Heart right ventricle (tissue), 16 donors: ENCODE measurements around the gene CATSPERD. TPM values are rescaled to one million over a fixed set of nuclear protein-coding genes. Genes with fewer than 3 reads are reported as not detected.
"Not testable (repeated sequence)": the region's sequence is repeated elsewhere in the genome, so short reads cannot be mapped to it uniquely, and the experiment has no call there.

Experiments used
- ATAC-seq, 8 donors: fragments of 200-7000 bp; cut with Tn5 transposase; one replicate each; pipeline ENCODE4 v1.9.1; 2020; ENCODE audit warnings: mild to moderate bottlenecking in 8 of 8, moderate library complexity in 8 of 8, moderate number of reproducible peaks in 1 of 8
- DNase-seq, 2 donors: peaks; one replicate each; pipeline ENCODE4 v3.0.0-alpha.2; 2020
- H3K27ac ChIP-seq, 10 donors: fragments of 200-600 bp; sonication (generic) in 2 of 10; one replicate each; pipeline versions ENCODE4 v1.5.0 to v1.8.0; 2020 to 2022; ENCODE audit warnings: mild to moderate bottlenecking in 3 of 10
- H3K27me3 ChIP-seq, 7 donors: fragments of 200-600 bp; one replicate each; pipeline ENCODE4 v1.8.0; 2021 to 2022; ENCODE audit warnings: mild to moderate bottlenecking in 2 of 7
- H3K36me3 ChIP-seq, 9 donors: fragments of 200-600 bp; sonication (generic) in 1 of 9; one replicate each; pipeline versions ENCODE4 v1.5.0 to v1.8.0; 2020 to 2022; ENCODE audit warnings: mild to moderate bottlenecking in 2 of 9
- H3K4me1 ChIP-seq, 9 donors: fragments of 200-600 bp; sonication (generic) in 1 of 9; one replicate each; pipeline versions ENCODE4 v1.5.0 to v1.8.0; 2020 to 2022; ENCODE audit warnings: mild to moderate bottlenecking in 4 of 9
- H3K4me3 ChIP-seq, 10 donors: fragments of 200-600 bp; sonication (generic) in 2 of 10; one replicate each; pipeline versions ENCODE4 v1.5.0 to v1.8.0; 2020 to 2022; ENCODE audit warnings: mild to moderate bottlenecking in 7 of 10, moderate library complexity in 2 of 10
- H3K9me3 ChIP-seq, 11 donors: fragments of 200-600 bp in 10 of 11; sonication (generic) in 2 of 11; one replicate each; pipeline versions ENCODE4 v1.5.0 to v1.8.0; 2013 to 2022; ENCODE audit warnings: mild to moderate bottlenecking in 2 of 11, control low read depth in 1 of 11, moderate library complexity in 1 of 11
- WGBS, 2 donors: extraction: QIAGEN DNeasy Blood & Tissue Kit; methylation state at CpG; one replicate each; pipeline ENCODE4 v1.1.7; 2013; ENCODE audit warnings: inconsistent platforms in 1 of 2; 5-methylcytosine and 5-hydroxymethylcytosine counted together
- intact Hi-C, 10 donors: fragments of 100-400 bp; cut with DNase I; formaldehyde crosslinking; loops; one replicate each; pipeline versions ENCODE4 v1.11.1 to v1.14.2; 2022
- polyA plus RNA-seq, 2 donors: library from polyadenylated mRNA; stranded (reverse); fragments of 200-250 nt; gene quantifications; one replicate each; pipeline ENCODE4 v1.2.3, GENCODE V29; 2013
- total RNA-seq, 10 donors: library from RNA; stranded (reverse); fragmentation: NEBNext Ultra II Directional in 3 of 10; extraction: Animal tissue kit (Norgen Biotek cat#: 25700) in 3 of 10; gene quantifications; one replicate each; pipeline versions ENCODE4 v1.2.1 to v1.2.4, GENCODE V29; 2021 to 2023
- TF ChIP-seq, protein P1 (sequence below), 9 donors: fragments of 200-600 bp; sonication (generic) in 2 of 9; IDR thresholded peaks; one replicate each; pipeline versions ENCODE4 v1.5.0 to v1.8.0; 2021 to 2022; ENCODE audit warnings: antibody characterized with exemption in 9 of 9, mild to moderate bottlenecking in 5 of 9, moderate library complexity in 1 of 9
- donor health status: Arrhythmogenic right ventricular cardiomyopathy.
- donor health status: ischemic (EF 13 %, LVEDD 7.1; RV severe dilation, severe dysfunction).
- donor health status: healthy with polysubstance abuse.
- donor health status: DM: no; HTN: yes; CAD: no.
- donor health status: DM: no; HTN: no; CAD: no.
- donor health status: ischemic (EF 25% LVEDD 6.9; RV normal size, moderate dysfunction).
- donor health status: ischemic (EF 25% LVEDD 5.7; RV mildly dilated, moderate dysfunction).
- donor health status: healthy.
- donor health status: DM: yes; HTN: yes; CAD: no.
- donor health status: Ischemic cardiomyopathy.
- donor health status: ischemic (EF 35%, LVEDD 5.7; RV mildly dilated, moderate dysfunction).
- donor health status: nonischemic (EF 11% LVEDD 7.7; RV severe dilation, severe dysfunction).
- donor health status: DM: yes; HTN: yes; CAD: no.
- donor health status: PGD.
- donor health status: ischemic (EF 29% LVEDD 5.4; RV normal size, mild dysfunction).
- donor health status: nonischemic (EF 23%, LVEDD 6.1; RV moderate dilation, normal function).

The CATSPERD gene
- total and polyA plus RNA-seq, 12 donors, result not detected

DNA sequence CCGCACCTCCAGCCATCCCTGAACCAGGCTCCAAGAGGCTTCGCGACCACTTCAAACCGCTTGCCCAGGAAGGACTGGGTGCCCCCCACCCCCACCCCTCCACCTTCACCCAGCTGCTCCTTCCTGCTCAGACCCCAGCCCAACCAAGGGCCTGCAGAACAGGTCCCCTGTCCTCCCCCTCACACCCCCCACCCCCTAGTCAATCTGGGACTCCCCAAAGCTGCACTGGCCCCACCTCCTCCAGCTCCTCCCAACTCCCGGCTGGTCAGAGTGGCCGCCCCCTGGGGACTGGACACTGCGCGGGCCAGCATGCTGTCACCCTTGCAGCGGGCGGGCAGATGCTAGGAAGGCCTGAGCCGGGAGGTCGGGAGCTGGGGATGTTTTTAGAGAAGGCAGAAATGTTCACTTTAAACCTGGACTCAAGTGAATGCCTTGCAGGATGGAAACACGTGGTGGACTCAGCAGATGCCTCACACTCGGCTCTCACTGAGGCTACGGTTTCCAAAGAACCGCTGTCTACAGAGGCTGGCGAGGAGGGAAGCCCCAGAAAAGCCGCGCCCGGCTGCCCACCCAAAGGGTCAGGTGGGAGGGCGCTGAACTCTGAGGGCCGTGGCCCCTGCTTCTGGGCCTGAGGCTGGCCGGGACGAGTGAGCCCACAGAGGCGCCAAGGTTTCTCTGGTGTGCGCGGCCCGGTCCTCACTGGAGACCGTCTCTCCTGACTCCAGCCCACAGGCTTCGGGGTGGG lies 22.4 kb upstream of the CATSPERD start:
- H3K36me3 ChIP-seq, result peaks cover 7 to 86% (median 56%) of the 10 kb centered on the region in 9 donors
- H3K4me3 ChIP-seq, result no peak overlapping the region
- no peaks in the 10 kb centered on the region for H3K9me3 ChIP-seq
- peaks cover 0 to 6% (median 2%) of the 10 kb centered on the region in 9 donors for H3K4me1 ChIP-seq
- TF ChIP-seq, protein P1, sequence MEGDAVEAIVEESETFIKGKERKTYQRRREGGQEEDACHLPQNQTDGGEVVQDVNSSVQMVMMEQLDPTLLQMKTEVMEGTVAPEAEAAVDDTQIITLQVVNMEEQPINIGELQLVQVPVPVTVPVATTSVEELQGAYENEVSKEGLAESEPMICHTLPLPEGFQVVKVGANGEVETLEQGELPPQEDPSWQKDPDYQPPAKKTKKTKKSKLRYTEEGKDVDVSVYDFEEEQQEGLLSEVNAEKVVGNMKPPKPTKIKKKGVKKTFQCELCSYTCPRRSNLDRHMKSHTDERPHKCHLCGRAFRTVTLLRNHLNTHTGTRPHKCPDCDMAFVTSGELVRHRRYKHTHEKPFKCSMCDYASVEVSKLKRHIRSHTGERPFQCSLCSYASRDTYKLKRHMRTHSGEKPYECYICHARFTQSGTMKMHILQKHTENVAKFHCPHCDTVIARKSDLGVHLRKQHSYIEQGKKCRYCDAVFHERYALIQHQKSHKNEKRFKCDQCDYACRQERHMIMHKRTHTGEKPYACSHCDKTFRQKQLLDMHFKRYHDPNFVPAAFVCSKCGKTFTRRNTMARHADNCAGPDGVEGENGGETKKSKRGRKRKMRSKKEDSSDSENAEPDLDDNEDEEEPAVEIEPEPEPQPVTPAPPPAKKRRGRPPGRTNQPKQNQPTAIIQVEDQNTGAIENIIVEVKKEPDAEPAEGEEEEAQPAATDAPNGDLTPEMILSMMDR (IDR thresholded peaks at IDR 0.05), result no peak
- H3K27me3 ChIP-seq, result no peaks in the 10 kb centered on the region
- 79 to 82% methylated on average over 28 to 30 of the region's 30 CpGs for whole genome bisulfite sequencing, 2 donors
- intact Hi-C loops, result no loop called here
- no peak overlapping the region for H3K27ac ChIP-seq
- ATAC-seq, result no peak
- DNase-seq, result no peak

DNA sequence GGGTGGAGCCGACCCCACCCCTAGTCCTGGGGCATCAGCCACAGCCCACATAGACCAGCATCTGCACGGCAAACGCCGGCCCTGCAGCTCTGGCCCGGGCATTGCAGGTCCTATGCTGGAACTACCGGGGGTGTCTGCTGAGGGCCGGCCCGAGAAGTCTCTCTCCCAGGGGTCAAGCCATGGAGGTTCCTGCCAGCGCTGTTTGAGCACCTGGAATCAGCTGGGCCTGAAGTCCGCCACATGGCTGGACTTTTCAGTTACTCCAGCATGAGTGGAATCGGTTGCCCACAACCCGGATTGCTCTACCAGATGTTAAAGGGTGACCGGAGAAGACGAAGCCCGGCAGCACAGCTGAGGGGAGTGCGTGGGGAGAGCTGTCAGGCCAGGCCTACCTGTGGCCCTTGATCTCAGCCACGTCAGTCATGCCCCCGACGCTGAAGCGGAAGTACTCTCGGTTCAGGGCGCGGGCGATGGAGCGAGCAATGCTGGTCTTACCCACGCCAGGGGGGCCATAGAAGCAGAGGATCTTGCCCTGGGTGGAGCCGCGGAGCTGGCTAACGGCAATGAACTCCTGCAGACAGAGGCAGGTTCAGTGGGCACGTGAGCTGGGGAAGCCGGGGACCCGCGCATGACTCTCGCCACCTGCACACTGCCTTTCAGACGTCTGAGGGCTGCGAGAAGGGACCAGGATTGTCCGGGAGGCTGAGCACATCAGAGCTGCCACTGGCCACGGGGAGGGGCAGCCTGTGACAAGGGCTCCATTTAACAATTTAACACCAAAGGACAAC lies 21.6 kb upstream of the CATSPERD start:
- peaks cover 7 to 86% (median 56%) of the 10 kb centered on the region in 9 donors for H3K36me3 ChIP-seq

DNA sequence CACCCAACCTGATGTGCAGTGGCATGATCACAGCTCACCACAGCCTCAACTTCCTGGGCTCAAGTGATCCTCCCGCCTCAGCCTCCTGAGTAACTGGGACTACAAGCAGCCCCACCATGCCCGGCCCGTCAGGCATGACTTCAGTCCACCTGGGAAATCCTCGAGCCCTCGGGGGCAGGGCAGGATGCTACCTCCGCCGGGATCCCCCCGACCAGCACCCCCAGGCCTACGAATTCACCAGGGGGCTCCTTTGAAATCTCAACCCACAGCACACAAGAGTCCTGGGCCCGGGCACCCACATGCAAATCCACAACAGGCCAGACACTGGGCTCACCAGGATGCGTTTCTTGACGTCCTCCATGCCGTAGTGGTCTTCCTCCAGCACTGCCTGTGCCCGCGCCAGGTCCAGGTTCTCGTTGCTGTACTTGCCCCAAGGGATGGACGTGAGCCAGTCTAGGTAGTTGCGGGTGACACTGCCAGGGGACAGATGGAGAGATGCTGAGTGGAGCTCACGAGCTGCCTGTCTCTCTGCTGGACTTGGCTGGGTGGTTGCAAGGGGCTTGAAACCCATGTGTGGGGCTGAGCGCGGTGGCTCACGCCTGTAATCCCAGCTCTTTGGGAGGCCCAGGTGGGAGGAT lies 19.9 kb upstream of the CATSPERD start:
- Histone ChIP-seq H3K27me3 (no peaks in the 10 kb centered on the region), H3K27ac (no peak overlapping the region), H3K4me1 (no peaks in the 10 kb centered on the region), H3K4me3 (no peak overlapping the region), H3K36me3 (peaks cover 5 to 86% (median 56%) of the 10 kb centered on the region in 9 donors), H3K9me3 (no peaks in the 10 kb centered on the region)
- TF ChIP-seq, protein P1 (IDR thresholded peaks at IDR 0.05), result no peak
- ATAC-seq, result no peak
- intact Hi-C loops, result no loop called here
- WGBS, 2 donors, result 96 to 97% methylated on average over 22 of the region's 22 CpGs
- DNase-seq, result no peak

More for the DNA sequence above, 21.6 kb upstream of the CATSPERD start:
- WGBS, 2 donors, result 90 to 91% methylated on average over 38 of the region's 38 CpGs
- intact Hi-C loops, result no loop called here
- no peak for ATAC-seq
- Histone ChIP-seq H3K27ac (no peak overlapping the region), H3K27me3 (no peaks in the 10 kb centered on the region), H3K9me3 (no peaks in the 10 kb centered on the region), H3K4me1 (peaks cover 0 to under 1% (median 0%) of the 10 kb centered on the region in 9 donors), H3K4me3 (no peak overlapping the region)
- TF ChIP-seq, protein P1 (IDR thresholded peaks at IDR 0.05), result no peak
- no peak for DNase-seq

DNA sequence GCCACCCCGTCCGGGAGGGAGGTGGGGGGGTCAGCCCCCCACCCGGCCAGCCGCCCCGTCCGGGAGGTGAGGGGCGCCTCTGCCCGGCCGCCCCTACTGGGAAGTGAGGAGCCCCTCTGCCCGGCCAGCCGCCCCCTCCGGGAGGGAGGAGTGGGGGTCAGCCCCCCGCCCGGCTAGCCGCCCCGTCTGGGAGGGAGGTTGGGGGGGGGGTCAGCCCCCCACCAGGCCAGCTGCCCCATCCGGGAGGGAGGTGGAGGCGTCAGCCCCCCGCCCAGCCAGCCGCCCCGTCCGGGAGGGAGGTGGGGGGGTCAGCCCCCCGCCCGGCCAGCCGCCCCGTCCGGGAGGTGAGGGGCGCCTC lies 18.4 kb upstream of the CATSPERD start:
- intact Hi-C loops, DNase-seq, H3K27ac ChIP-seq, H3K4me3 ChIP-seq, H3K27me3 ChIP-seq, H3K4me1 ChIP-seq, ATAC-seq, H3K9me3 ChIP-seq: not testable (repeated sequence)
- 91 to 92% methylated on average over 14 to 17 of the region's 28 CpGs for WGBS, 2 donors
- peaks cover 0 to 86% (median 56%) of the 10 kb centered on the region in 9 donors for H3K36me3 ChIP-seq
